ENCODE data around the gene KPNB1. TPM values are rescaled to one million over a fixed set of nuclear protein-coding genes. Genes with fewer than 3 reads are reported as not detected.

Gene KPNB1
- total and polyA plus RNA-seq, 4 donors = 40.1 to 258 (median 158) TPM

DNA sequence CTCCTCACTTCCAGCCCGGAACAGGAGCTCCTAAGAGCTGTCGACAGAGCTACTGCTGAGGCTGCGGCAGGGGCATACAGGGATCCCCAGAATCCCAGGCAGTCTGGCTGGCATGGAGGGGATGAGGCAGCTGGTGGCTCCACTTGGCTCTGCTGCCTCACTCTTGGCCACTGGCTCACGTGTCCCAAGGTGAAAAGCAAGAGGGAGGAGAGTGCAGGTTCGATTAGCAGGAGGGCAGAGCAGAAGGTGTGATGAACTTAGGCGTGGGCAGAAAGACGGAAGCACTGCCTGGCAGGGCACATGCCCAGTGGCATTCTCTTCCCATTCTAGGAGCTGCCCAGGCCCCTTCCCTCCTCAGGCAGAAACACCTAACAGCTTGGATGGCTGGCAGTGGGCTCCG is 72.0 kb downstream of the KPNB1 start:
- TF ChIP-seq, protein P1, sequence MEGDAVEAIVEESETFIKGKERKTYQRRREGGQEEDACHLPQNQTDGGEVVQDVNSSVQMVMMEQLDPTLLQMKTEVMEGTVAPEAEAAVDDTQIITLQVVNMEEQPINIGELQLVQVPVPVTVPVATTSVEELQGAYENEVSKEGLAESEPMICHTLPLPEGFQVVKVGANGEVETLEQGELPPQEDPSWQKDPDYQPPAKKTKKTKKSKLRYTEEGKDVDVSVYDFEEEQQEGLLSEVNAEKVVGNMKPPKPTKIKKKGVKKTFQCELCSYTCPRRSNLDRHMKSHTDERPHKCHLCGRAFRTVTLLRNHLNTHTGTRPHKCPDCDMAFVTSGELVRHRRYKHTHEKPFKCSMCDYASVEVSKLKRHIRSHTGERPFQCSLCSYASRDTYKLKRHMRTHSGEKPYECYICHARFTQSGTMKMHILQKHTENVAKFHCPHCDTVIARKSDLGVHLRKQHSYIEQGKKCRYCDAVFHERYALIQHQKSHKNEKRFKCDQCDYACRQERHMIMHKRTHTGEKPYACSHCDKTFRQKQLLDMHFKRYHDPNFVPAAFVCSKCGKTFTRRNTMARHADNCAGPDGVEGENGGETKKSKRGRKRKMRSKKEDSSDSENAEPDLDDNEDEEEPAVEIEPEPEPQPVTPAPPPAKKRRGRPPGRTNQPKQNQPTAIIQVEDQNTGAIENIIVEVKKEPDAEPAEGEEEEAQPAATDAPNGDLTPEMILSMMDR (IDR thresholded peaks at IDR 0.05; ENCODE audit: control extremely low read depth, extremely low read depth) = no peak
- peaks cover 0 to 56% (median 36%) of the 10 kb centered on the region in 3 donors for H3K27me3 ChIP-seq (ENCODE audit: control insufficient read depth in 3 of 3, insufficient read depth in 3 of 3, low read length in 2 of 3)
- H3K4me3 ChIP-seq = no peak overlapping the region
- no peaks in the 10 kb centered on the region for H3K9me3 ChIP-seq (ENCODE audit: control insufficient read depth in 4 of 4, insufficient read depth in 3 of 4, low read length in 3 of 4)
- H3K4me1 ChIP-seq (ENCODE audit: control insufficient read depth in 5 of 5, insufficient read depth in 5 of 5, low read length in 5 of 5) = peaks cover 0 to 6% (median 0%) of the 10 kb centered on the region in 5 donors
- DNase-seq (no peak), ATAC-seq (ENCODE audit: insufficient read depth, low FRiP score) (no peak)
- H3K27ac ChIP-seq (ENCODE audit: low read depth in 1 of 2, low read length in 1 of 2) = no peak overlapping the region
- 39 to 51% methylated on average over 8 of the region's 8 CpGs for WGBS, 2 donors
- H3K36me3 ChIP-seq (ENCODE audit: control insufficient read depth in 4 of 4, insufficient read depth in 4 of 4, low read length in 4 of 4) = no peaks in the 10 kb centered on the region
- no peak overlapping the region for H3K9ac ChIP-seq (ENCODE audit: insufficient read depth in 1 of 2, low read length in 2 of 2)

DNA sequence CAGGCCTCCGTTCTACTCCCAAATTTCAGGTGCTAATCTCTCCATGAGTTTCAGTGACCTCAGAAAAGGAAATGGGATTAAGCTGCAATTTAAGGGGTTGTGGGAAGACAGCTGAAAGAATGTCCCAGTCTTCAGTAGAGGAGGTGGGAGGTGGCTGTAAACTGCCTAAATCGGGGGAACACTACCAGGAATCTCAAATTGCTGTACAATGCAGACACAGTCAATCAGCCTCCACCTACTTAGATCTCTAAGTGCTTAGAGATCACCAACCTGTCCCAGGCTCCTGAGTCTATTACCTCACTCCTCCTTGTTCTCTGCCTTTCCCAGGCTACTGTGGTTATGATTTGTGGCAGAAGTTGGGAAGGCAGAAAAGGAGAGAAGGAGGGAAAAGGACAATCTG is 75.0 kb downstream of the KPNB1 start:
- no peaks in the 10 kb centered on the region for H3K9me3 ChIP-seq (ENCODE audit: control insufficient read depth in 4 of 4, insufficient read depth in 3 of 4, low read length in 3 of 4)
- H3K27me3 ChIP-seq (ENCODE audit: control insufficient read depth in 3 of 3, insufficient read depth in 3 of 3, low read length in 2 of 3) = peaks cover 0 to 45% (median 29%) of the 10 kb centered on the region in 3 donors
- DNase-seq (no peak), ATAC-seq (ENCODE audit: insufficient read depth, low FRiP score) (no peak)
- H3K4me3 ChIP-seq = no peak overlapping the region
- peaks cover 0 to 6% (median 0%) of the 10 kb centered on the region in 5 donors for H3K4me1 ChIP-seq (ENCODE audit: control insufficient read depth in 5 of 5, insufficient read depth in 5 of 5, low read length in 5 of 5)
- TF ChIP-seq, protein P1 (IDR thresholded peaks at IDR 0.05; ENCODE audit: control extremely low read depth, extremely low read depth) = no peak
- H3K9ac ChIP-seq (ENCODE audit: insufficient read depth in 1 of 2, low read length in 2 of 2) = no peak overlapping the region
- no peak overlapping the region for H3K27ac ChIP-seq (ENCODE audit: low read depth in 1 of 2, low read length in 1 of 2)
- no peaks in the 10 kb centered on the region for H3K36me3 ChIP-seq (ENCODE audit: control insufficient read depth in 4 of 4, insufficient read depth in 4 of 4, low read length in 4 of 4)
- WGBS, 2 donors = 76 to 92% methylated on average over 2 of the region's 2 CpGs

DNA sequence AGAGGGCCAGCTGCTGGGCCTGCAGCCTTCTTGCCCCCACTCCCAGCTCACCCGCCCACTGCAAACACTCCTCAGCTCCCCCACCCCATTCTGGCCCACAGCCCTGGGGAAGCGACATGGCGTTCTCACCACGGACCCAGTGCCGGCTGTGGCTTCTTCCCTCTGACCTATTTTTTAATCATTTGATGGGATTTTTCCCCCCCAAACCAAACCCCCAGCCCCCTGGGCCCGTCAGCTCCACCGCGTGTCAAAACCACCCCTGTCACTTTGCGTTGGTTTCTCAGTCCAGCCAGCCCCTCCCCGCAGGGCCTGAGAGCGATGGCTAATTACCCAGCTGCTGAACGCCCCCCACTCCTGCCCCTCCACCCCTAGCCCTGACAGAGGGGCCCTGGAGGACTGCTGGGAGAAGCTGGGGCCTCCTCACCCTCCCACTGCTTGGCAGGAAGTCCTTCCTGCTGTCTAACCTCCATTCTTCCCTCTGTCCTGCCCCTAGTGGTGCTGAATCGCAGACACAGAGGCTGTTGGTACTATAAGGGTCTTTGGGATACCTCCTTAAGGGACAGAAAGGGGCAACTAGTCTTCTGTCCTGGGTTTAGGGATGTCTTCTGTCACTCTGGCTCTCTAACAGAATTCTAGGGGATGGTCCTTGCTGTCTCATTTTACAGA is 75.9 kb downstream of the KPNB1 start:
- peaks cover 0 to 6% (median 0%) of the 10 kb centered on the region in 5 donors for H3K4me1 ChIP-seq (ENCODE audit: control insufficient read depth in 5 of 5, insufficient read depth in 5 of 5, low read length in 5 of 5)
- H3K4me3 ChIP-seq = no peak overlapping the region
- no peaks in the 10 kb centered on the region for H3K36me3 ChIP-seq (ENCODE audit: control insufficient read depth in 4 of 4, insufficient read depth in 4 of 4, low read length in 4 of 4)
- no peak overlapping the region for H3K9ac ChIP-seq (ENCODE audit: insufficient read depth in 1 of 2, low read length in 2 of 2)
- H3K9me3 ChIP-seq (ENCODE audit: control insufficient read depth in 4 of 4, insufficient read depth in 3 of 4, low read length in 3 of 4) = no peaks in the 10 kb centered on the region
- WGBS, 2 donors = 56 to 76% methylated on average over 12 to 13 of the region's 13 CpGs
- no peak overlapping the region for H3K27ac ChIP-seq (ENCODE audit: low read depth in 1 of 2, low read length in 1 of 2)
- DNase-seq = no peak
- TF ChIP-seq, protein P1 (IDR thresholded peaks at IDR 0.05; ENCODE audit: control extremely low read depth, extremely low read depth) = no peak
- H3K27me3 ChIP-seq (ENCODE audit: control insufficient read depth in 3 of 3, insufficient read depth in 3 of 3, low read length in 2 of 3) = peaks cover 0 to 39% (median 24%) of the 10 kb centered on the region in 3 donors
- no peak for ATAC-seq (ENCODE audit: insufficient read depth, low FRiP score)

Data from lung (tissue), 12 donors.